ENCODE results near the gene UTS2B. TPM values are rescaled to one million over a fixed set of nuclear protein-coding genes. Genes with fewer than 3 reads are reported as not detected.
A peak's percentile ranks its signal among the peaks of the same experiment; 100 is the strongest.

Gene UTS2B
- total and polyA plus RNA-seq, 7 experiments from 2014 or later: 0.34 TPM; not detected in 6

- Mint-ChIP-seq H3K27ac (no peak overlapping the region), H3K4me3 (no peak overlapping the region), H3K27me3 (no peaks in the 10 kb centered on the region), H3K9me3 (peaks cover 0 to 4% (median 0%) of the 10 kb centered on the region in 11 donors), H3K36me3 (peaks cover 0 to 7% (median 0%) of the 10 kb centered on the region in 5 donors), H3K4me1 (peaks cover 0 to 12% (median 0%) of the 10 kb centered on the region in 7 donors)
- intact Hi-C loops (cut with micrococcal nuclease): no loop called here
- no peaks in the 10 kb centered on the region for H3K4me1 ChIP-seq (ENCODE audit: control insufficient read depth in 2 of 2, insufficient read depth in 2 of 2, low read length in 2 of 2)
- POLR2A ChIA-PET: no interaction called here
- H3K27ac ChIP-seq (ENCODE audit: low read depth, low read length): no peak overlapping the region
- H3K36me3 ChIP-seq (ENCODE audit: control insufficient read depth in 2 of 3, insufficient read depth in 3 of 3, low read length in 3 of 3): no peaks in the 10 kb centered on the region
- H3K27me3 ChIP-seq (ENCODE audit: control insufficient read depth in 2 of 2, insufficient read depth in 2 of 2, low read length in 2 of 2): no peaks in the 10 kb centered on the region
- H3K9me3 ChIP-seq (ENCODE audit: control insufficient read depth in 2 of 3, low read length in 3 of 3): no peaks in the 10 kb centered on the region
- H3K4me3 ChIP-seq (ENCODE audit: low read length): no peak overlapping the region
- CTCF ChIA-PET: no interaction called here
- ATAC-seq (no peak), DNase-seq (no peak)
These were observed 31.7 kb upstream of the UTS2B start for GRCh38 chr3:191362037-191362436.

GRCh38 chr3:191361456-191361855 lies 31.1 kb upstream of the UTS2B start:
- H3K27ac ChIP-seq (ENCODE audit: low read depth, low read length): no peak overlapping the region
- H3K4me3 ChIP-seq (ENCODE audit: low read length): no peak overlapping the region
- H3K36me3 ChIP-seq (ENCODE audit: control insufficient read depth in 2 of 3, insufficient read depth in 3 of 3, low read length in 3 of 3): no peaks in the 10 kb centered on the region
- peaks cover 0 to 7% (median 0%) of the 10 kb centered on the region in 5 donors for H3K36me3 Mint-ChIP-seq
- ATAC-seq: no peak
- peaks cover 0 to 12% (median 0%) of the 10 kb centered on the region in 7 donors for H3K4me1 Mint-ChIP-seq
- POLR2A ChIA-PET: no interaction called here
- intact Hi-C loops (cut with micrococcal nuclease): no loop called here
- CTCF ChIA-PET: no interaction called here
- DNase-seq: no peak
- no peaks in the 10 kb centered on the region for H3K4me1 ChIP-seq (ENCODE audit: control insufficient read depth in 2 of 2, insufficient read depth in 2 of 2, low read length in 2 of 2)
- H3K9me3 Mint-ChIP-seq: peaks cover 0 to 4% (median 0%) of the 10 kb centered on the region in 11 donors
- no peaks in the 10 kb centered on the region for H3K9me3 ChIP-seq (ENCODE audit: control insufficient read depth in 2 of 3, low read length in 3 of 3)
- H3K27me3 Mint-ChIP-seq: no peaks in the 10 kb centered on the region
- no peak overlapping the region for H3K27ac Mint-ChIP-seq
- no peaks in the 10 kb centered on the region for H3K27me3 ChIP-seq (ENCODE audit: control insufficient read depth in 2 of 2, insufficient read depth in 2 of 2, low read length in 2 of 2)
- H3K4me3 Mint-ChIP-seq: no peak overlapping the region

GRCh38 chr3:191360620-191361019 lies 30.3 kb upstream of the UTS2B start:
- ChIA-PET CTCF (no interaction called here), POLR2A (no interaction called here)
- intact Hi-C loops (cut with micrococcal nuclease): no loop called here
- Histone ChIP-seq H3K4me1 (ENCODE audit: control insufficient read depth in 2 of 2, insufficient read depth in 2 of 2, low read length in 2 of 2) (no peaks in the 10 kb centered on the region), H3K27ac (ENCODE audit: low read depth, low read length) (no peak overlapping the region), H3K9me3 (ENCODE audit: control insufficient read depth in 2 of 3, low read length in 3 of 3) (no peaks in the 10 kb centered on the region), H3K27me3 (ENCODE audit: control insufficient read depth in 2 of 2, insufficient read depth in 2 of 2, low read length in 2 of 2) (no peaks in the 10 kb centered on the region), H3K4me3 (ENCODE audit: low read length) (no peak overlapping the region), H3K36me3 (ENCODE audit: control insufficient read depth in 2 of 3, insufficient read depth in 3 of 3, low read length in 3 of 3) (no peaks in the 10 kb centered on the region)
- no peak for ATAC-seq
- no peak for DNase-seq
- Mint-ChIP-seq H3K4me3 (no peak overlapping the region), H3K9me3 (peaks cover 0 to 4% (median 0%) of the 10 kb centered on the region in 11 donors), H3K27ac (no peak overlapping the region), H3K27me3 (no peaks in the 10 kb centered on the region), H3K4me1 (peaks cover 0 to 12% (median 0%) of the 10 kb centered on the region in 7 donors), H3K36me3 (peaks cover 0 to 7% (median 0%) of the 10 kb centered on the region in 5 donors)

- ATAC-seq: no peak
- CTCF ChIA-PET: no interaction called here
- Mint-ChIP-seq H3K9me3 (peaks cover 0 to 4% (median 0%) of the 10 kb centered on the region in 11 donors), H3K27ac (peak overlapping the region in 2 of 9 donors; percentile 1 to 9), H3K27me3 (no peaks in the 10 kb centered on the region), H3K4me3 (no peak overlapping the region), H3K4me1 (peaks cover 0 to 12% (median 0%) of the 10 kb centered on the region in 7 donors), H3K36me3 (peaks cover 0 to 7% (median 0%) of the 10 kb centered on the region in 5 donors)
- Histone ChIP-seq H3K27me3 (ENCODE audit: control insufficient read depth in 2 of 2, insufficient read depth in 2 of 2, low read length in 2 of 2) (no peaks in the 10 kb centered on the region), H3K4me1 (ENCODE audit: control insufficient read depth in 2 of 2, insufficient read depth in 2 of 2, low read length in 2 of 2) (no peaks in the 10 kb centered on the region), H3K27ac (ENCODE audit: low read depth, low read length) (no peak overlapping the region), H3K4me3 (ENCODE audit: low read length) (no peak overlapping the region), H3K9me3 (ENCODE audit: control insufficient read depth in 2 of 3, low read length in 3 of 3) (no peaks in the 10 kb centered on the region), H3K36me3 (ENCODE audit: control insufficient read depth in 2 of 3, insufficient read depth in 3 of 3, low read length in 3 of 3) (no peaks in the 10 kb centered on the region)
- no peak for DNase-seq
- POLR2A ChIA-PET: no interaction called here
- intact Hi-C loops (cut with micrococcal nuclease): no loop called here
These were observed 28.6 kb upstream of the UTS2B start for GRCh38 chr3:191358929-191359328.

GRCh38 chr3:191357909-191358308 lies 27.6 kb upstream of the UTS2B start:
- H3K9me3 Mint-ChIP-seq: peaks cover 0 to 4% (median 0%) of the 10 kb centered on the region in 11 donors
- H3K9me3 ChIP-seq (ENCODE audit: control insufficient read depth in 2 of 3, low read length in 3 of 3): no peaks in the 10 kb centered on the region
- no peaks in the 10 kb centered on the region for H3K4me1 ChIP-seq (ENCODE audit: control insufficient read depth in 2 of 2, insufficient read depth in 2 of 2, low read length in 2 of 2)
- H3K27me3 ChIP-seq (ENCODE audit: control insufficient read depth in 2 of 2, insufficient read depth in 2 of 2, low read length in 2 of 2): no peaks in the 10 kb centered on the region
- no peak overlapping the region for H3K4me3 Mint-ChIP-seq
- ATAC-seq (no peak), DNase-seq (no peak)
- no peak overlapping the region for H3K4me3 ChIP-seq (ENCODE audit: low read length)
- H3K27ac ChIP-seq (ENCODE audit: low read depth, low read length): no peak overlapping the region
- no peaks in the 10 kb centered on the region for H3K36me3 ChIP-seq (ENCODE audit: control insufficient read depth in 2 of 3, insufficient read depth in 3 of 3, low read length in 3 of 3)
- H3K27ac Mint-ChIP-seq: no peak overlapping the region
- ChIA-PET CTCF (no interaction called here), POLR2A (no interaction called here)
- H3K36me3 Mint-ChIP-seq: peaks cover 0 to 7% (median 0%) of the 10 kb centered on the region in 5 donors
- peaks cover 0 to 12% (median 0%) of the 10 kb centered on the region in 7 donors for H3K4me1 Mint-ChIP-seq
- intact Hi-C loops (cut with micrococcal nuclease): no loop called here
- H3K27me3 Mint-ChIP-seq: no peaks in the 10 kb centered on the region

GRCh38 chr3:191356631-191357439 lies 26.5 kb upstream of the UTS2B start:
- no peak for ATAC-seq
- no peaks in the 10 kb centered on the region for H3K27me3 ChIP-seq (ENCODE audit: control insufficient read depth in 2 of 2, insufficient read depth in 2 of 2, low read length in 2 of 2)
- Mint-ChIP-seq H3K4me3 (no peak overlapping the region), H3K36me3 (peaks cover 0 to 7% (median 0%) of the 10 kb centered on the region in 5 donors), H3K27ac (no peak overlapping the region), H3K4me1 (peaks cover 0 to 12% (median 0%) of the 10 kb centered on the region in 7 donors), H3K9me3 (peaks cover 0 to 4% (median 0%) of the 10 kb centered on the region in 11 donors), H3K27me3 (no peaks in the 10 kb centered on the region)
- no peaks in the 10 kb centered on the region for H3K9me3 ChIP-seq (ENCODE audit: control insufficient read depth in 2 of 3, low read length in 3 of 3)
- no peak overlapping the region for H3K4me3 ChIP-seq (ENCODE audit: low read length)
- intact Hi-C loops (cut with micrococcal nuclease): no loop called here
- no peaks in the 10 kb centered on the region for H3K36me3 ChIP-seq (ENCODE audit: control insufficient read depth in 2 of 3, insufficient read depth in 3 of 3, low read length in 3 of 3)
- POLR2A ChIA-PET: no interaction called here
- DNase-seq: no peak
- H3K4me1 ChIP-seq (ENCODE audit: control insufficient read depth in 2 of 2, insufficient read depth in 2 of 2, low read length in 2 of 2): no peaks in the 10 kb centered on the region
- no peak overlapping the region for H3K27ac ChIP-seq (ENCODE audit: low read depth, low read length)
- CTCF ChIA-PET: no interaction called here

- peaks cover 0 to 3% (median 0%) of the 10 kb centered on the region in 11 donors for H3K9me3 Mint-ChIP-seq
- H3K27me3 ChIP-seq (ENCODE audit: control insufficient read depth in 2 of 2, insufficient read depth in 2 of 2, low read length in 2 of 2): no peaks in the 10 kb centered on the region
- H3K4me1 Mint-ChIP-seq: peaks cover 0 to 12% (median 0%) of the 10 kb centered on the region in 7 donors
- ChIA-PET CTCF (no interaction called here), POLR2A (no interaction called here)
- H3K4me3 ChIP-seq (ENCODE audit: low read length): no peak overlapping the region
- intact Hi-C loops (cut with micrococcal nuclease): no loop called here
- ATAC-seq (no peak), DNase-seq (no peak)
- H3K36me3 ChIP-seq (ENCODE audit: control insufficient read depth in 2 of 3, insufficient read depth in 3 of 3, low read length in 3 of 3): no peaks in the 10 kb centered on the region
- no peak overlapping the region for H3K27ac ChIP-seq (ENCODE audit: low read depth, low read length)
- H3K9me3 ChIP-seq (ENCODE audit: control insufficient read depth in 2 of 3, low read length in 3 of 3): no peaks in the 10 kb centered on the region
- no peak overlapping the region for H3K27ac Mint-ChIP-seq
- H3K27me3 Mint-ChIP-seq: no peaks in the 10 kb centered on the region
- no peak overlapping the region for H3K4me3 Mint-ChIP-seq
- no peaks in the 10 kb centered on the region for H3K4me1 ChIP-seq (ENCODE audit: control insufficient read depth in 2 of 2, insufficient read depth in 2 of 2, low read length in 2 of 2)
- peaks cover 0 to 5% (median 0%) of the 10 kb centered on the region in 5 donors for H3K36me3 Mint-ChIP-seq
These were observed 25.1 kb upstream of the UTS2B start for GRCh38 chr3:191355406-191355805.
